Central memory CD4-positive, alpha-beta T cell (primary cell): ENCODE results near the gene HOATZ.

Experiments
- DNase-seq: peaks from one replicate; pipeline ENCODE4 v3.0.0; 2022
- total RNA-seq, 3 experiments: gene quantifications; one replicate each; lab custom pipeline; 2026; lab: John Stamatoyannopoulos, UW

HOATZ gene
- total RNA-seq, result 0 reads per million in 3 experiments

- no peak for DNase-seq
These were observed at the start of gene HOATZ for GRCh38 chr11:111514216-111515031. Gene HOATZ (plus strand): TSS chr11:111514778. CDS start chr11:111514785, 7 bp downstream.

DNA sequence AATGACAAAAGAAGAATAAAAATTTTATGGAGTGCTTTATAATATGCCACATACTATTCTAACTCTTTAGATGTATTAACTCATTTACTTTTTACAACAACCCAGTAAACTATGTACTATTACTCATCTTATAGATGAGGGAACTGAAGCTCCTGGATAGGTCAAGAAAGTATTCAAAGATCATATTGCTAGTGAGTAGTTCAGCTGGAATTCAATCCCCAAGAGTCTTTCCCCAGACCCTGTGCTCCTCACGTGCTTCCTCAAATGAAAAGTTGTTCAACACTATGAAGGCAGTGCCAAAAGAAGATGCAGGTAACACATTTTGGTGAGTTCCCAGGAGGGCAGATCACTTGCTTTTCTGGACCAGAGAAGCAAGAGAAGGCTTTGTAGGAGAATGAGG is 49.2 kb upstream of the HOATZ start:
- DNase-seq, result no peak

- no peak for DNase-seq
These were observed 48.0 kb upstream of the HOATZ start for GRCh38 chr11:111466615-111467014.

GRCh38 chr11:111469200-111469599 is 45.4 kb upstream of the HOATZ start:
- no peak for DNase-seq

- DNase-seq, result no peak
These were observed 42.4 kb upstream of the HOATZ start for GRCh38 chr11:111472228-111472627.

GRCh38 chr11:111474432-111474831 is 40.1 kb upstream of the HOATZ start:
- DNase-seq, result no peak

DNA sequence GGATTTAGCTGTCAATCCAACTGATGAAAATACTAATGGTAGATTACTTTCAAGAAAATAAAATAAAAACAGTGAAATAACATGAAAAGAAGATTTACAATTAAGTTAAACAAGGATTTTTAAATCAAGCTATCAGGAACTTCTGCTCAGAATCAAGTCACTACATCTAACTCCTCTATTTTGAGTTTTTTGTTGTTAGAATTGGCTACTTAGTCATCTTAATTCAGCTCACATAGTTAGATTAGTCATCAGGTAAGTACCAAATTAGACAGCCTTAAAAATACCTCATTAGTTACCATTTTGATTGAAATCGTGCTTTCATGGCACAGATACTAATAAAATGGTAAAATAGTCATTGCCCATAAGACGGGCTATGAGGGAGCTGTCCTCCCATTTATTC is 38.2 kb upstream of the HOATZ start:
- DNase-seq, result no peak

GRCh38 chr11:111476956-111477355 is 37.6 kb upstream of the HOATZ start:
- no peak for DNase-seq

- no peak for DNase-seq
These were observed 36.7 kb upstream of the HOATZ start for GRCh38 chr11:111477898-111478297.

DNA sequence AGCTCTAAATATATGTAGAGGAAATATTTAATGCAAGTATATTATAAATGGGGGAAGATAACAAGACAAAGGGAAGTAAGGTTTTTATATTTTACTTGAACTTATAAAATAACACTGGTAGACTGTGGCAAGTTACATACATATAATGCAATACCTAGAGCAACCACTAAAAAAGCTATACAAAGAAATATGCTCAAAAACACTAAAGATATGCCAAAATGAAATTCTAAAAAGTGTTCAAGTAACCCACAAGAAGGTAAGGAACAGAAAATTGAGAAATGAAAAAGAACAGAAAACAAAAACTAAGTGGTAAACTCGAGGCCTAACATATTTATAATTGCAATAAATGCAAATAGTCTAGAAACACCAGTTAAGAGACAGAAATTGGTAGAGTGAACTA is 34.9 kb upstream of the HOATZ start:
- no peak for DNase-seq

- no peak for DNase-seq
These were observed 31.1 kb upstream of the HOATZ start for GRCh38 chr11:111483431-111483830.

- DNase-seq, result no peak
These were observed 24.1 kb upstream of the HOATZ start for GRCh38 chr11:111490496-111490895.

DNA sequence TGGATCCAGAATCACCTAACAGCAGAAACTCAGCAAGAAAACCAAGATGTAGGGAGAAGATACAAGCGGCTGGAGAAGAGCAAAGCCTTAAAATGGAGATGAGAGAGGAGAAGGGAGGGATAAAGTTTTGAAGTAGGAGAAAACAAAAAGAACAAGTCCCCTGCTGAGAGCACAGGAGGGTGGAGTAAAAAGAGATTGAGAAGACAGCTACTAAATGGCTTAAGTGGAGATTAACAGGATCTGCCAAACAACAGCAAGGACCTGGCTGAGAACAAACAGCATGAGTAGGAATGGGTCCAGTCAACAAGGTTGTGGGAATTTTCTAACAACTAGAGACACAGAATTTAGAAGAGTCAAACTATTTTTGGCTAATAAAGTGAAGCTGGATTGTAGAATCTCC is 20.5 kb upstream of the HOATZ start:
- DNase-seq, result no peak

DNA sequence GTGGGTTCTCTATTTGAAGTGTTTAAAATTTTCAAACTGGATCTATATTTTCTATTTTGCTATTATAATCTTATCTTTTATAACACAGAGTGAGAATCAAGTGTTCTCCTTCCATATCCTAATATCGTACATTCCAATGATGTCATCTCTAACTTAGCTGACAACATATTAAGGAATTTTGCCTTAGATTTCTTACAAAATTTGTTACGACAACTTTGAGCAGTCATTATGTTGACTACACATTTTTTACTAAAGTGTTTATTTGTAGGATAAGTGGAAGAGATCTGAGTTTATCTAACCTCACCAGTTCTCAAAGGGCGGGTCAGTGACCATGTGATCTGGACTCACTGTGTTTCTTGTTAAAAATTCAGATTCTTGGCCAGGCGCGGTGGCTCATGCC is 15.1 kb upstream of the HOATZ start:
- no peak for DNase-seq

- no peak for DNase-seq
These were observed 14.1 kb upstream of the HOATZ start for GRCh38 chr11:111500481-111500880.

DNA sequence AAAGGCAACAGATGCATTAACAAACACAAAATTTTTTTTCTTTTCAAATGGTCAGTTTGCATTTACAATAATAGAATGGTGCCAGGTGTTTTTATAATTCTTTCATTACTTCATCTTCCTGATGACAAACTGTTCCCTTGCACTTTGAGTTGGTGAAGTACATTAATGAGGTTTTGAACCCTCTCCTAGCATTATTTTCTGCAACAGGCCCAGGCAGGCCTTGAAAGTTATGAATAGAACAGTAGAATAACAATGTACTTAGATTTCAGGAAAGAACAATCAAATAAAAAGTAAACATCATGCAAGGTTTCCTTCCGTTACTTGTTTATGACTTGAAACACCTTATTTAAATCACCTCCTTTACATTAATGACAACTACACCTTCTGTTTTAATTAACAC is 12.0 kb upstream of the HOATZ start:
- DNase-seq, result no peak

GRCh38 chr11:111510311-111510710 is 4.3 kb upstream of the HOATZ start:
- no peak for DNase-seq

- DNase-seq, result no peak
These were observed 2.0 kb upstream of the HOATZ start, which contains the start of gene BTG4 for GRCh38 chr11:111512296-111513239. Gene BTG4 (minus strand): TSS chr11:111512386. CDS start chr11:111498776, 13,610 bp downstream.

DNA sequence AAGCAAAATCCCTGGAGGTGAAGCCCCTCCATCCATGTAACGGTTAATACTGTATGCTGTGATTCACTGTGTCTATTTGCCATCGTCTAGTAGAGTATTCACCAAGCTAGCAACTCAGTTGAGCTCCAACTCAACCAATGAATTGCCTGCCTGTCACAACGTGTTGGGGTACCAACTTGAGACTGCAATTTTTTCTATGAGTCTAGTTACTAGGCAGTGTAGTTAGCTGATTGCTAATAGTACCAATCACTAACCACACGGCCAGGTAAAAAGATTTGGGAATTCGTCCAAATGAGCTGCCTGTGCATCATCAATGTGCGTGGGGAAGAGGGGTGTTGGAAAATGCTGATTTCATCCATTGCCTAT is 1.4 kb upstream of the HOATZ start:
- DNase-seq, result no peak

- no peak for DNase-seq
These were observed 1.0 kb downstream of the HOATZ start for GRCh38 chr11:111515591-111515990.

- DNase-seq, result no peak
These were observed 4.1 kb downstream of the HOATZ start for GRCh38 chr11:111518668-111519067.

- DNase-seq, result no peak
These were observed 6.0 kb downstream of the HOATZ start for GRCh38 chr11:111520560-111520959.

- no peak for DNase-seq
These were observed 6.6 kb downstream of the HOATZ start for GRCh38 chr11:111521135-111521534.

GRCh38 chr11:111522426-111522825 is 7.8 kb downstream of the HOATZ start:
- no peak for DNase-seq
